GM12878 (cell line): ENCODE measurements around the gene WNK2.

Source experiments
- CHD4 ChIP-seq: fragments of 200-600 bp; sonication (generic); IDR thresholded peaks from 2 replicates; pipeline ENCODE4 v1.6.1; 2016; ENCODE audit warnings: mild to moderate bottlenecking
- TF ChIP-seq, protein P1 (sequence below), 3 experiments: IDR thresholded peaks in 2 of 3; conservative IDR thresholded peaks in 1 of 3; 2 replicates each; pipeline ENCODE4 v1.5.1; 2011; ENCODE audit warnings: low read depth in 3 of 3, low read length in 3 of 3, mild to moderate bottlenecking in 3 of 3, control low read depth in 2 of 3, moderate library complexity in 2 of 3, inconsistent platforms in 1 of 3, mixed read lengths in 1 of 3; ENCODE audit not compliant: control insufficient read depth in 2 of 3, insufficient read depth in 1 of 3; ENCODE audit errors: extremely low read depth in 1 of 3

DNA sequence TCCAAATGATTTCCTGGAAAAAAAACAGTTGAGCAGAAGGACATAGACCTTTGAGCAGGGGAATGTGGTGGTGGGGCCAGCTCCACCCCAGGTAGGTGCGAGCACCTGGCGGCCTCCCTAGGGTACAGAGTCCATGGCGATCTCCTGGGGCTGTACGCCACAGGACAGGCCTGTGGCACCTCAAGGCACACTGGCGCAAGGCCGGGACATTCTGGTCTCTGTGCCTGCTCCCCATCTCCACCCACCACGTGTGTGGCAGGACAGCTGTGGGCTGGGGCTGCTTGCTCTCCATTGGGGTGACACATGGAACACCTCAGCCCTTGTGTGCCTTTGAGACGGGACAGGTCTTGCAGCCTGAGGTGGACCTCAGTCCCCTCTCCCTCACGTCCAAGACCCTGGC, 25.2 kb downstream of the WNK2 start:
- no peak for TF ChIP-seq CHD4
- TF ChIP-seq, protein P1, sequence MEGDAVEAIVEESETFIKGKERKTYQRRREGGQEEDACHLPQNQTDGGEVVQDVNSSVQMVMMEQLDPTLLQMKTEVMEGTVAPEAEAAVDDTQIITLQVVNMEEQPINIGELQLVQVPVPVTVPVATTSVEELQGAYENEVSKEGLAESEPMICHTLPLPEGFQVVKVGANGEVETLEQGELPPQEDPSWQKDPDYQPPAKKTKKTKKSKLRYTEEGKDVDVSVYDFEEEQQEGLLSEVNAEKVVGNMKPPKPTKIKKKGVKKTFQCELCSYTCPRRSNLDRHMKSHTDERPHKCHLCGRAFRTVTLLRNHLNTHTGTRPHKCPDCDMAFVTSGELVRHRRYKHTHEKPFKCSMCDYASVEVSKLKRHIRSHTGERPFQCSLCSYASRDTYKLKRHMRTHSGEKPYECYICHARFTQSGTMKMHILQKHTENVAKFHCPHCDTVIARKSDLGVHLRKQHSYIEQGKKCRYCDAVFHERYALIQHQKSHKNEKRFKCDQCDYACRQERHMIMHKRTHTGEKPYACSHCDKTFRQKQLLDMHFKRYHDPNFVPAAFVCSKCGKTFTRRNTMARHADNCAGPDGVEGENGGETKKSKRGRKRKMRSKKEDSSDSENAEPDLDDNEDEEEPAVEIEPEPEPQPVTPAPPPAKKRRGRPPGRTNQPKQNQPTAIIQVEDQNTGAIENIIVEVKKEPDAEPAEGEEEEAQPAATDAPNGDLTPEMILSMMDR (IDR thresholded peaks at IDR 0.05 in 2 of 3, conservative IDR thresholded peaks at IDR 0.05 in 1 of 3; ENCODE audit: control insufficient read depth in 2 of 3, extremely low read depth in 1 of 3, insufficient read depth in 1 of 3, low read depth in 3 of 3, low read length in 3 of 3), result no peak
